ENCODE data around the gene SH3RF1.

Gene SH3RF1

DNA sequence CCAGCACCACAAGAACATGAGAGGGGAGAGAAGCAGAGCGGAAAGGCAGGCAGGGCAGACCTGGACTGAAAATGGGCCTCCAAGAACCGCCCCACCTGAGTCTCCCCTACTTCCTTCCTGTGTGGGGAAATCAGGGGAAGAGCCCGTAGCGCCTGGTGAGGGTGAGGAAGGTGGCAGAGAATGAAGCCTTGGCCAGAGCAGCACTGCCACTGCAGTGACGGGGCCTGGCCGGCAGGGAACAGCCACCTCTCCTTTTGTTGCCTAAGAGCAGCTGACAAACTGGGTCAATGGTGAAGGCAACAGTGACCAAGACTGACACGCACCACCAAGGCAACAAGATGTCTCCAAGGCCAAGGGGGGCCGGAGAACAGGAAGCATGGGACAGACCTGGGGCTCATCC, 202.3 kb downstream of the SH3RF1 start:
- H3K4me3 ChIP-seq (ENCODE audit: control insufficient read depth, low read depth, low read length): no peak overlapping the region
- TF ChIP-seq, protein P1, sequence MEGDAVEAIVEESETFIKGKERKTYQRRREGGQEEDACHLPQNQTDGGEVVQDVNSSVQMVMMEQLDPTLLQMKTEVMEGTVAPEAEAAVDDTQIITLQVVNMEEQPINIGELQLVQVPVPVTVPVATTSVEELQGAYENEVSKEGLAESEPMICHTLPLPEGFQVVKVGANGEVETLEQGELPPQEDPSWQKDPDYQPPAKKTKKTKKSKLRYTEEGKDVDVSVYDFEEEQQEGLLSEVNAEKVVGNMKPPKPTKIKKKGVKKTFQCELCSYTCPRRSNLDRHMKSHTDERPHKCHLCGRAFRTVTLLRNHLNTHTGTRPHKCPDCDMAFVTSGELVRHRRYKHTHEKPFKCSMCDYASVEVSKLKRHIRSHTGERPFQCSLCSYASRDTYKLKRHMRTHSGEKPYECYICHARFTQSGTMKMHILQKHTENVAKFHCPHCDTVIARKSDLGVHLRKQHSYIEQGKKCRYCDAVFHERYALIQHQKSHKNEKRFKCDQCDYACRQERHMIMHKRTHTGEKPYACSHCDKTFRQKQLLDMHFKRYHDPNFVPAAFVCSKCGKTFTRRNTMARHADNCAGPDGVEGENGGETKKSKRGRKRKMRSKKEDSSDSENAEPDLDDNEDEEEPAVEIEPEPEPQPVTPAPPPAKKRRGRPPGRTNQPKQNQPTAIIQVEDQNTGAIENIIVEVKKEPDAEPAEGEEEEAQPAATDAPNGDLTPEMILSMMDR (conservative IDR thresholded peaks at IDR 0.05; ENCODE audit: control insufficient read depth, insufficient read depth, low read depth, low read length): no peak
- DNase-seq (ENCODE audit: low read depth): no peak

DNA sequence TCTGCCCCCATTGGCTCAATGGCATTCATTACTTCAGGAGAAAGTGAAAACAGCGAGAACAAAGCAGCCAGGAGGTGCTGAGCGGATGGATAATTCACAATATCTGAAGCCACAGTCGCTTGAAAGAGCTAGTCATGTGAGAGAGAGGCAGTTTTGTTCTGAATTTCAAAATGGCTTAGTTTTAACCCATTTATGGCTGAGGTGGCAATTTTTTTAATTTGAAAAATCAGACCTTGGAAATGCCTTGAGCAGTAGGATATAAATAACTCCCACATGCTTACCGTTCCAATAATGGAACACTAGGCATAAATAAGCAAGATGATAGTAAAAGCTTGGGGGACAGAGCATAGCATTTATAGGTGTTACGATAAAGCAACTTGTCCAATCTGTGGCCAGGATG, 203.8 kb downstream of the SH3RF1 start:
- DNase-seq (ENCODE audit: low read depth): no peak
- TF ChIP-seq, protein P1 (conservative IDR thresholded peaks at IDR 0.05; ENCODE audit: control insufficient read depth, insufficient read depth, low read depth, low read length): no peak
- no peak overlapping the region for H3K4me3 ChIP-seq (ENCODE audit: control insufficient read depth, low read depth, low read length)

DNA sequence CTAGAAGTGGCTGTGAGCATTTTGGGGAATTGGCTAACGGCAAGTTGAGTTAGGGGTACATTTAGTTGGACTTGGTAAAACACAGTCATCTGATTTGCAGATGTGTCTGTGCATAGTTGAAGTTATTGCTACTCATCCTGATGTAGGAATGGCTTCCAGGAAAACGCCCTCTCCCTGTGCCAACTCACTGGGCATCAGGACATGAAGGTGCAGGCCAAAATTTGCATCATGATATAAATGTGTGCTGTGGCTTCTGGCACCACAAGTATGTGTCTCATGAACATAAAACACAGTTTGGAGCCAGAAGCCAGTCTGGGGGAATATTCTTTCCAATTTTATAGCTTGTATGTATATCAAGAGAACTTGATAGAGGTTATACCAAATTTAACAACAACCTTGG, 206.5 kb downstream of the SH3RF1 start:
- TF ChIP-seq, protein P1 (conservative IDR thresholded peaks at IDR 0.05; ENCODE audit: control insufficient read depth, insufficient read depth, low read depth, low read length): no peak
- no peak overlapping the region for H3K4me3 ChIP-seq (ENCODE audit: control insufficient read depth, low read depth, low read length)

DNA sequence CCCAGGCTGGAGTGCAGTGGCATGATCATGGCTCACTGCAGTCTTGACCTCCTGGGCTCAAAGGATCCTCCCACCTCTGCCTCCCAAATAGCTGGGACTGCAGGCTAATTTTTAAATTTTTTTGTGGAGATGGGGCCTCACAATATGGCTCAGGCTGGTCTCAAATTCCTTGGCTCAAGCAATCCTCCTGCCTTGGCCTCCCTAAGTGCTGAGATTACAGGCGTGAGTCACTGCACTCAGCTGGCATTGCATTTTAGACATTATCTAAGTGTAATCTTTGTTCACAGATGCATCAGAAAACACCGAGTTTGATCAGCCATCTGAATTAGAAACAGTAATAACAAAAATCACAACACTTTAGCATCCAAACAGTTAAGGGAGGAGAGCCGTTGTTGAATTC, 207.3 kb downstream of the SH3RF1 start:
- H3K4me3 ChIP-seq (ENCODE audit: control insufficient read depth, low read depth, low read length): no peak overlapping the region
- TF ChIP-seq, protein P1 (conservative IDR thresholded peaks at IDR 0.05; ENCODE audit: control insufficient read depth, insufficient read depth, low read depth, low read length): no peak
- no peak for DNase-seq (ENCODE audit: low read depth)

More for the DNA sequence above, 206.5 kb downstream of the SH3RF1 start:
- peak; percentile 45 for DNase-seq (ENCODE audit: low read depth)

DNA sequence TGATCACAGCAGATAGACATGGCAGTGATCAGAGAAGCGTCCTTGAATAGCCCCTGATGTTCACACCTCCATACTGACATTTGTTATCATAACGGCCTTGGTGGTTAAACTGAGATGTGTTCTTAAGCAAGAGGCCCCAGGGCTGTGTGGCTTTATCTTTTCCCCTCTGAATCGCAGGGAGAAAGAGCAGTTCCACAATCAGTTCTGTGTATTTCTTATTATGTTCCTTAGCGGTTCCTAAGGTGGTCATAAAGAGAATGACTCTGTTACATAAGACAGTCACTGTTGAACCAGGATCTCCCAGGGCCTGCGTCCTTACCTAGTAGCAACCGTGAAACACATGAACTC, 207.9 kb downstream of the SH3RF1 start:
- TF ChIP-seq, protein P1 (conservative IDR thresholded peaks at IDR 0.05; ENCODE audit: control insufficient read depth, insufficient read depth, low read depth, low read length): no peak
- no peak overlapping the region for H3K4me3 ChIP-seq (ENCODE audit: control insufficient read depth, low read depth, low read length)
- DNase-seq (ENCODE audit: low read depth): no peak

DNA sequence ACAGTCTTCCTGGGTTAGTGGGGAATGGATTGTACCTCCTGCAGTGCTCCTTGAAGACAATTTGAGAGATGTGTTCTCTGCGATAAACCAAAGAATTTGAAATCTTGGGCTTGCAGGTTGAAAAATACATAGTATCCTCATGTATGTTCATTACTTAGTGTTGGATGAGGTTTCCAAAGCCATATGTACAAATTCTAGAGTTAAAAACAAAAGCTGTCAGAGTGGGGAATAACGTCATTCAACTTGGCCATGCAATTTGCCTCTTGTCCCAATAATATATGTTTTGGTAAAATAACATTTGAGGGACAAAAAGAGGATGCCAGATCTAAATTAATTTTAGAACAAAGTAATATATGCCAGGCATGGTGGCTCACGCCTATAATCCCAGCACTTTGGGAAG, 209.4 kb downstream of the SH3RF1 start:
- DNase-seq (ENCODE audit: low read depth): no peak
- TF ChIP-seq, protein P1 (conservative IDR thresholded peaks at IDR 0.05; ENCODE audit: control insufficient read depth, insufficient read depth, low read depth, low read length): no peak
- no peak overlapping the region for H3K4me3 ChIP-seq (ENCODE audit: control insufficient read depth, low read depth, low read length)

DNA sequence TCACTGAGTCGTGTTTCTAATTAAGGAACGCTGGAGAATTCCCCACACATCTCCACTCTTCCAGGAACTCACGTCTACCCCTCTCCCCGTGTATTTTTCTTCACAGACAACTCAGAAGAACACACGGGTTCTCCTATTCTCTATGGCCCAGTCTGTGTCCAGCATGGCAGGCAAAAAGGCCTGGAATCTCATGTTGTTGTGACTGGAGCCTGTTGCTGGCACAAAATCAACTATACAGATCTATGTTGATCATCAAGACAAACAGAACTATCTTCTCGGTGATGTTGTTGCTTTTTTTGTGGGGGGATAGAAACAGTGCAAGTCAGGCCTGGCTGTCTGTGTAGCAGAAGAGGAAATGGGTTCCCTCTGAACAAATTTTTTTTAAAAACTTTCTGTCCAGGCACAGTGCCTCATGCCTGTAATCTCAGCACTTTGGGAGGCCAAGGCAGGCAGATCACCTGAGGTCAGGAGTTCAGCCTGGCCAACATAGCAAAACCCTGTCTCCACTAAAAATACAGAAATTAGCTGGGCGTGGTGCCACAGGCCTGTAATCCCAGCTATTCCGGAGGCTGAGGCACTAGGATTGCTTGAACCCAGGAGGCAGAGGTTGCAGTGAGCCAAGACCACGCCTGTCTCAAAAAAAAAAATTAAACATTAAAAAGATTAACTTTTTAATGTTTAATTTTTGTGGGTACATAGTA, 210.2 kb downstream of the SH3RF1 start:
- no peak overlapping the region for H3K4me3 ChIP-seq (ENCODE audit: control insufficient read depth, low read depth, low read length)
- TF ChIP-seq, protein P1 (conservative IDR thresholded peaks at IDR 0.05; ENCODE audit: control insufficient read depth, insufficient read depth, low read depth, low read length): no peak
- peak; percentile 28 for DNase-seq (ENCODE audit: low read depth)

Data from fibroblast of mammary gland (primary cell).